K562 (cell line): ENCODE measurements around the gene SHROOM3.

Experiments used
- CTCF ChIP-seq, 3 experiments: IDR thresholded peaks in 2 of 3; conservative IDR thresholded peaks in 1 of 3; 2 replicates each; pipeline ENCODE4 v1.5.1; 2011 to 2012; ENCODE audit warnings: low read length in 3 of 3, mild to moderate bottlenecking in 3 of 3, control low read depth in 2 of 3, improper control_type of control experiment in 1 of 3, inconsistent platforms in 1 of 3, low read depth in 1 of 3, mixed read lengths in 1 of 3, moderate library complexity in 1 of 3; ENCODE audit not compliant: insufficient read depth in 2 of 3
- PHF8 ChIP-seq: fragments of 200-600 bp; sonication (generic); IDR thresholded peaks from 2 replicates; pipeline ENCODE4 v1.6.1; 2012; ENCODE audit warnings: mixed run types, mild to moderate bottlenecking, inconsistent platforms, low read length, moderate library complexity, borderline replicate concordance
- RAD21 ChIP-seq, 2 experiments: fragments of 250-450 bp in 1 of 2; fragments of 450-650 bp in 1 of 2; sonication (Bioruptor Pico) in 1 of 2; formaldehyde crosslinking in 1 of 2; IDR thresholded peaks in 1 of 2; conservative IDR thresholded peaks in 1 of 2; 2 replicates each; pipeline versions ENCODE4 v1.4.0 to v1.8.0; 2020 to 2022; ENCODE audit warnings: mild to moderate bottlenecking in 2 of 2, moderate library complexity in 1 of 2

- TF ChIP-seq CTCF (IDR thresholded peaks at IDR 0.05 in 2 of 3, conservative IDR thresholded peaks at IDR 0.05 in 1 of 3; ENCODE audit: insufficient read depth in 2 of 3, low read depth in 1 of 3, low read length in 3 of 3) (no peak), RAD21 (CRISPR knock-in tag; conservative IDR thresholded peaks at IDR 0.05 in 1 of 2, IDR thresholded peaks at IDR 0.05 in 1 of 2) (no peak), PHF8 (no peak)
Measured at GRCh38 chr4:76677571-76678326, 242.7 kb downstream of the SHROOM3 start.
